ENCODE measurements around the gene MLF2. TPM values are rescaled to one million over a fixed set of nuclear protein-coding genes. Genes with fewer than 3 reads are reported as not detected.
A peak's percentile ranks its signal among the peaks of the same experiment; 100 is the strongest.

The MLF2 gene
- polyA plus RNA-seq, 1 donor from 2014 or later, result 134 TPM

- no peaks in the 10 kb centered on the region for H3K9me2 ChIP-seq (ENCODE audit: insufficient read depth, low read length)
- H3K4me3 ChIP-seq (ENCODE audit: low read length), result peak overlapping the region; percentile 87
- H3K9me3 ChIP-seq (ENCODE audit: low read length), result no peaks in the 10 kb centered on the region
- no peak overlapping the region for H2AFZ ChIP-seq (ENCODE audit: low read depth, low read length)
- H3K79me2 ChIP-seq (replicated peaks; ENCODE audit: insufficient read depth, low read length), result peaks cover 62% of the 10 kb centered on the region
- no peaks in the 10 kb centered on the region for H3K27me3 ChIP-seq (ENCODE audit: insufficient read depth, low read depth, low read length)
- no peak for TF ChIP-seq EP300 (conservative IDR thresholded peaks at IDR 0.05; ENCODE audit: poor library complexity, severe bottlenecking)
- TF ChIP-seq, protein P1, sequence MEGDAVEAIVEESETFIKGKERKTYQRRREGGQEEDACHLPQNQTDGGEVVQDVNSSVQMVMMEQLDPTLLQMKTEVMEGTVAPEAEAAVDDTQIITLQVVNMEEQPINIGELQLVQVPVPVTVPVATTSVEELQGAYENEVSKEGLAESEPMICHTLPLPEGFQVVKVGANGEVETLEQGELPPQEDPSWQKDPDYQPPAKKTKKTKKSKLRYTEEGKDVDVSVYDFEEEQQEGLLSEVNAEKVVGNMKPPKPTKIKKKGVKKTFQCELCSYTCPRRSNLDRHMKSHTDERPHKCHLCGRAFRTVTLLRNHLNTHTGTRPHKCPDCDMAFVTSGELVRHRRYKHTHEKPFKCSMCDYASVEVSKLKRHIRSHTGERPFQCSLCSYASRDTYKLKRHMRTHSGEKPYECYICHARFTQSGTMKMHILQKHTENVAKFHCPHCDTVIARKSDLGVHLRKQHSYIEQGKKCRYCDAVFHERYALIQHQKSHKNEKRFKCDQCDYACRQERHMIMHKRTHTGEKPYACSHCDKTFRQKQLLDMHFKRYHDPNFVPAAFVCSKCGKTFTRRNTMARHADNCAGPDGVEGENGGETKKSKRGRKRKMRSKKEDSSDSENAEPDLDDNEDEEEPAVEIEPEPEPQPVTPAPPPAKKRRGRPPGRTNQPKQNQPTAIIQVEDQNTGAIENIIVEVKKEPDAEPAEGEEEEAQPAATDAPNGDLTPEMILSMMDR (IDR thresholded peaks at IDR 0.05; ENCODE audit: poor library complexity, severe bottlenecking), result no peak
- no peak for TF ChIP-seq REST (IDR thresholded peaks at IDR 0.05; ENCODE audit: borderline replicate concordance)
- TF ChIP-seq POLR2AphosphoS5 (IDR thresholded peaks at IDR 0.05), result peak; percentile 47
- peak overlapping the region; percentile 100 for H3K27ac ChIP-seq (ENCODE audit: low read length)
- peaks cover 10% of the 10 kb centered on the region for H3F3A ChIP-seq (ENCODE audit: insufficient read depth, low read length, poor library complexity, severe bottlenecking)
- peak overlapping the region; percentile 99 for H3K9ac ChIP-seq (ENCODE audit: low read length)
- peak overlapping the region; percentile 68 for H3K4me2 ChIP-seq (ENCODE audit: low read length)
- peaks cover 25% of the 10 kb centered on the region for H4K20me1 ChIP-seq (ENCODE audit: insufficient read depth)
- no peaks in the 10 kb centered on the region for H3K36me3 ChIP-seq (ENCODE audit: insufficient read depth, low read length)
Measured at GRCh38 chr12:6765048-6765633, 12.2 kb upstream of the MLF2 start.

DNA sequence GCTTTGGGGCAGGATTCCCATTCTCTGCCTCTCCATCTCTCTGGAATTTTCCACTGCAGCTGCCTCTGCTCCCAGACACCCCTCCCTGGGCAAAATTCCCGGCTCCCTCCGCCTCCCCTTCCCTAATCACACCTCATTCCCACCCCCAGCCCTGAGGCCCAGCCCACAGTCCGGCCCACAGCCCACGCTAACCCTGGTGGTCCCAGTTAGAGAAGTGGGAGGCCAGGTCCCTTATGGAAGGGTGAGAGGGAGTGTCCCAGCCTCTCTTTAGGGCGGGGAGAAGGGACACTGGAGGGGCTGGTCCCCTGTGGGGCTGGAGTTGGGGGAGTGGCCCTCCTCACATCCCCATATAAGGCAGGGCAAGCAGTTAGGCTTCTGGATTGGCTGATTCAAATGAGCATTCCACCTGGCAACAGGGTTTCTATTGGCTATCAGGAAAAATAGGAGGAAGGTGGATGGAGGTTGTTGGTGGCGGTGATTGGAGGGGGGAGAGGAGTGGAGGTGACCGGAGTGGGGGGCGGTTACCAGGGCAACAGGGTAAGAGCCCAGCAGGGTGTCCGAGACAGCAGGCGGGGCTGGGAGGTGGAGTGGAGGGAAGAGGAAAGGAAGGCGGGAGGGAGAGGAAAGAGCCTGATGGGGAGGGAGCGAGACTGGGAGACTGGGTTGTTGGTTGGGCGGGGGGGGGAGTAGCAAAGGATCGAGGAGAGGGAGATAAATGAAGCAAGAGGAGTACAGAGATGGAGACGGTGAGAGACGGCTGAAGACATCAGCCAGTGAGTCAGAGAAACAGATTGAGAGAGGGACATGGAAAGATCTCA is 11.3 kb upstream of the MLF2 start:
- Histone ChIP-seq H3K27ac (ENCODE audit: low read length) (peak overlapping the region; percentile 100), H3K36me3 (ENCODE audit: insufficient read depth, low read length) (no peaks in the 10 kb centered on the region), H3K27me3 (ENCODE audit: insufficient read depth, low read depth, low read length) (no peaks in the 10 kb centered on the region), H4K20me1 (ENCODE audit: insufficient read depth) (peaks cover 16% of the 10 kb centered on the region), H3K9me2 (ENCODE audit: insufficient read depth, low read length) (no peaks in the 10 kb centered on the region), H3K4me3 (ENCODE audit: low read length) (peak overlapping the region; percentile 87), H3F3A (ENCODE audit: insufficient read depth, low read length, poor library complexity, severe bottlenecking) (peaks cover 10% of the 10 kb centered on the region), H3K9me3 (ENCODE audit: low read length) (no peaks in the 10 kb centered on the region), H2AFZ (ENCODE audit: low read depth, low read length) (no peak overlapping the region), H3K79me2 (replicated peaks; ENCODE audit: insufficient read depth, low read length) (peaks cover 53% of the 10 kb centered on the region), H3K9ac (ENCODE audit: low read length) (peak overlapping the region; percentile 99), H3K4me2 (ENCODE audit: low read length) (peak overlapping the region; percentile 68)
- no peak for TF ChIP-seq RAD21 (conservative IDR thresholded peaks at IDR 0.05)
- peak; percentile 99 for TF ChIP-seq REST (IDR thresholded peaks at IDR 0.05; ENCODE audit: borderline replicate concordance)
- TF ChIP-seq TAF1 (IDR thresholded peaks at IDR 0.05; ENCODE audit: low read depth), result peak; percentile 80
- peak; percentile 94 for TF ChIP-seq EP300 (conservative IDR thresholded peaks at IDR 0.05; ENCODE audit: poor library complexity, severe bottlenecking)
- TF ChIP-seq SMC3 (conservative IDR thresholded peaks at IDR 0.05; ENCODE audit: poor library complexity), result no peak
- TF ChIP-seq, protein P1 (IDR thresholded peaks at IDR 0.05; ENCODE audit: poor library complexity, severe bottlenecking), result peak; percentile 6
- peak; percentile 50 for TF ChIP-seq MXI1 (conservative IDR thresholded peaks at IDR 0.05; ENCODE audit: poor library complexity, severe bottlenecking)
- TF ChIP-seq EZH2 (IDR thresholded peaks at IDR 0.05; ENCODE audit: borderline replicate concordance, insufficient read depth, low read length, poor library complexity, severe bottlenecking), result no peak
- peak; percentile 77 for TF ChIP-seq POLR2AphosphoS5 (IDR thresholded peaks at IDR 0.05)
